Hematopoietic multipotent progenitor cell treated with erythropoietin and hydrocortisone succinate and interleukin-3 and kit ligand, for 4 days (in vitro differentiated cells): ENCODE results near the gene RBFOX2.
"Not testable (repeated sequence)": the region's sequence is repeated elsewhere in the genome, so short reads cannot be mapped to it uniquely, and the experiment has no call there.

Experiments used
- DNase-seq: peaks from one replicate; pipeline ENCODE4 v3.0.0-alpha.2; 2015

The RBFOX2 gene

GRCh38 chr22:36003972-36004674 is 24.5 kb downstream of the RBFOX2 start:
- DNase-seq, result no peak

- no peak for DNase-seq
Measured at GRCh38 chr22:36002718-36003260, 25.8 kb downstream of the RBFOX2 start.

GRCh38 chr22:36002084-36002483 is 26.5 kb downstream of the RBFOX2 start:
- no peak for DNase-seq

- peak; percentile 8 for DNase-seq
Measured at GRCh38 chr22:35998748-35999147, 29.9 kb downstream of the RBFOX2 start.

- DNase-seq, result no peak
Measured at GRCh38 chr22:35997438-35997837, 31.2 kb downstream of the RBFOX2 start.

GRCh38 chr22:35996596-35996995 is 32.0 kb downstream of the RBFOX2 start:
- no peak for DNase-seq

GRCh38 chr22:35995772-35996171 is 32.9 kb downstream of the RBFOX2 start:
- DNase-seq, result no peak

- DNase-seq, result no peak
Measured at GRCh38 chr22:35995348-35995747, 33.3 kb downstream of the RBFOX2 start.

- not testable (repeated sequence) for DNase-seq
Measured at GRCh38 chr22:35993727-35994126, 34.9 kb downstream of the RBFOX2 start.

GRCh38 chr22:35993048-35993714 is 35.4 kb downstream of the RBFOX2 start:
- no peak for DNase-seq

- no peak for DNase-seq
Measured at GRCh38 chr22:35991168-35991567, 37.5 kb downstream of the RBFOX2 start.

GRCh38 chr22:35988030-35988429 is 40.6 kb downstream of the RBFOX2 start:
- DNase-seq, result no peak

GRCh38 chr22:35987487-35987886 is 41.1 kb downstream of the RBFOX2 start:
- DNase-seq, result no peak

GRCh38 chr22:35986088-35986487 is 42.5 kb downstream of the RBFOX2 start:
- no peak for DNase-seq

GRCh38 chr22:35985371-35985770 is 43.3 kb downstream of the RBFOX2 start:
- no peak for DNase-seq

- no peak for DNase-seq
Measured at GRCh38 chr22:35984183-35985175, 44.1 kb downstream of the RBFOX2 start.

- DNase-seq, result no peak
Measured at GRCh38 chr22:35981900-35982299, 46.7 kb downstream of the RBFOX2 start.

GRCh38 chr22:35978889-35979288 is 49.7 kb downstream of the RBFOX2 start:
- no peak for DNase-seq

- DNase-seq, result no peak
Measured at GRCh38 chr22:35978201-35978600, 50.4 kb downstream of the RBFOX2 start.

GRCh38 chr22:35977136-35977535 is 51.5 kb downstream of the RBFOX2 start:
- DNase-seq, result no peak

- DNase-seq, result no peak
Measured at GRCh38 chr22:35973388-35973787, 55.2 kb downstream of the RBFOX2 start.

GRCh38 chr22:35972559-35972958 is 56.1 kb downstream of the RBFOX2 start:
- DNase-seq, result no peak
